IMR-90 (cell line): ENCODE results near the gene SEC22A. TPM values are rescaled to one million over a fixed set of nuclear protein-coding genes. Genes with fewer than 3 reads are reported as not detected.

Experiments used
- ATAC-seq: fragments of 200-7000 bp; cut with Tn5 transposase; 2 replicates; pipeline ENCODE4 v1.9.1; 2020; ENCODE audit warnings: low read depth, mild to moderate bottlenecking, moderate library complexity
- BruUV-seq: library from RNA; stranded (reverse); fragments of 400-500 nt; replicated peaks from 2 replicates; lab custom pipeline; 2021; lab: Mats Ljungman, UMichigan
- CTCF ChIA-PET: fragments of 300-600 bp; formaldehyde crosslinking; extraction: SDS; loops from one replicate; lab custom pipeline; 2021; ENCODE audit warnings: antibody characterized with exemption; lab: Yijun Ruan, JAX
- POLR2A ChIA-PET: fragments of 300-600 bp; sonication (Branson Sonifier 250); formaldehyde crosslinking; loops from one replicate; lab custom pipeline; 2022; ENCODE audit warnings: antibody characterized with exemption; ENCODE audit not compliant: unreplicated experiment; lab: Charles Lee
- DNase-seq: peaks from one replicate; pipeline ENCODE4 v3.0.0; 2013
- H2AFZ ChIP-seq: replicated peaks from 2 replicates; pipeline ENCODE3; 2013; ENCODE audit warnings: low read length, mild to moderate bottlenecking; ENCODE audit not compliant: poor library complexity
- H2AK5ac ChIP-seq: 2 replicates; pipeline ENCODE4 v1.6.1; 2013; ENCODE audit warnings: low read depth, low read length, inconsistent platforms
- H2AK9ac ChIP-seq: replicated peaks from 2 replicates; pipeline ENCODE3; 2013; ENCODE audit warnings: mild to moderate bottlenecking, low read depth, low read length, moderate library complexity; ENCODE audit not compliant: poor library complexity
- H2BK120ac ChIP-seq: 2 replicates; pipeline ENCODE4 v1.6.1; 2013; ENCODE audit warnings: low read depth, low read length, inconsistent platforms
- H2BK15ac ChIP-seq: 3 replicates; pipeline ENCODE4 v1.6.1; 2013; ENCODE audit warnings: low read depth, low read length, inconsistent platforms
- H2BK20ac ChIP-seq: 2 replicates; pipeline ENCODE4 v1.6.1; 2013; ENCODE audit warnings: low read depth, mild to moderate bottlenecking, inconsistent platforms, low read length, moderate library complexity
- H2BK5ac ChIP-seq: 2 replicates; pipeline ENCODE4 v1.6.1; 2013; ENCODE audit warnings: mild to moderate bottlenecking, low read depth, low read length, inconsistent platforms; ENCODE audit not compliant: poor library complexity, severe bottlenecking
- H3K14ac ChIP-seq: replicated peaks from 2 replicates; pipeline ENCODE4 v1.6.1; 2013; ENCODE audit warnings: low read depth, low read length, inconsistent platforms
- H3K18ac ChIP-seq: 2 replicates; pipeline ENCODE4 v1.6.1; 2013; ENCODE audit warnings: low read depth, low read length, control low read depth
- H3K23ac ChIP-seq: 2 replicates; pipeline ENCODE4 v1.6.1; 2013; ENCODE audit warnings: low read depth, low read length, inconsistent platforms
- H3K27ac ChIP-seq: 2 replicates; pipeline ENCODE4 v1.5.1; 2013; ENCODE audit warnings: mild to moderate bottlenecking, control low read depth, low read length; ENCODE audit not compliant: insufficient read depth
- H3K27me3 ChIP-seq: 2 replicates; pipeline ENCODE4 v1.6.1; 2013; ENCODE audit warnings: low read length; ENCODE audit not compliant: control insufficient read depth, insufficient read depth
- H3K36me3 ChIP-seq: 2 replicates; pipeline ENCODE4 v1.6.1; 2013; ENCODE audit warnings: low read length, mixed read lengths; ENCODE audit not compliant: control insufficient read depth, insufficient read depth
- H3K4ac ChIP-seq: 2 replicates; pipeline ENCODE4 v1.6.1; 2013; ENCODE audit warnings: low read depth, low read length, inconsistent platforms
- H3K4me1 ChIP-seq: 2 replicates; pipeline ENCODE4 v1.6.1; 2013; ENCODE audit warnings: low read length, mixed read lengths; ENCODE audit not compliant: control insufficient read depth, insufficient read depth
- H3K4me2 ChIP-seq: 2 replicates; pipeline ENCODE4 v1.6.1; 2013; ENCODE audit warnings: low read depth, mild to moderate bottlenecking, control low read depth, low read length, moderate library complexity
- H3K4me3 ChIP-seq: 2 replicates; pipeline ENCODE4 v1.5.1; 2013; ENCODE audit warnings: low read depth, mild to moderate bottlenecking, control low read depth, low read length, moderate library complexity; ENCODE audit not compliant: insufficient read depth
- H3K56ac ChIP-seq: 2 replicates; pipeline ENCODE4 v1.6.1; 2013; ENCODE audit warnings: low read length, inconsistent platforms; ENCODE audit not compliant: insufficient read depth; ENCODE audit errors: extremely low read depth
- H3K79me1 ChIP-seq, 2 experiments: 2 replicates each; pipeline ENCODE4 v1.6.1; 2013; ENCODE audit warnings: low read length in 2 of 2, inconsistent platforms in 1 of 2, low read depth in 1 of 2
- H3K9ac ChIP-seq: 2 replicates; pipeline ENCODE4 v1.6.1; 2013; ENCODE audit warnings: low read depth, low read length, control low read depth
- H3K9me1 ChIP-seq: 2 replicates; pipeline ENCODE4 v1.6.1; 2013; ENCODE audit warnings: low read length, inconsistent platforms; ENCODE audit not compliant: insufficient read depth
- H3K9me3 ChIP-seq: 2 replicates; pipeline ENCODE4 v1.6.1; 2013; ENCODE audit warnings: low read length; ENCODE audit not compliant: control insufficient read depth, insufficient read depth
- H4K20me1 ChIP-seq: 2 replicates; pipeline ENCODE4 v1.6.1; 2013; ENCODE audit warnings: low read length, inconsistent platforms; ENCODE audit not compliant: insufficient read depth
- H4K5ac ChIP-seq: 2 replicates; pipeline ENCODE4 v1.6.1; 2013; ENCODE audit warnings: mild to moderate bottlenecking, low read depth, low read length, control low read depth
- H4K8ac ChIP-seq, 2 experiments: 2 replicates each; pipeline ENCODE4 v1.6.1; 2013; ENCODE audit warnings: low read depth in 2 of 2, low read length in 2 of 2, control low read depth in 1 of 2, inconsistent platforms in 1 of 2
- H4K91ac ChIP-seq: 2 replicates; pipeline ENCODE4 v1.6.1; 2013; ENCODE audit warnings: low read depth, low read length, inconsistent platforms; ENCODE audit not compliant: insufficient read depth
- CTCF ChIP-seq: conservative IDR thresholded peaks from 2 replicates; pipeline ENCODE4 v1.5.1; 2012; ENCODE audit warnings: mild to moderate bottlenecking, low read depth, low read length, improper control_type of control experiment
- MAFK ChIP-seq: IDR thresholded peaks from 2 replicates; pipeline ENCODE4 v1.6.1; 2012; ENCODE audit warnings: low read depth, low read length, improper control_type of control experiment
- WGBS, 2 experiments: methylation state at CpG; one replicate each; pipeline versions ENCODE4 v1.1.5 to v1.1.7; 2013; ENCODE audit warnings: missing lambda C conversion rate in 2 of 2; ENCODE audit not compliant: insufficient read length in 1 of 2; ENCODE audit errors: extremely low coverage in 2 of 2; 5-methylcytosine and 5-hydroxymethylcytosine counted together
- dilution Hi-C: fragments of 300-500 bp; cut with HindIII; formaldehyde crosslinking; loops from one replicate; pipeline ENCODE4 v1.14.3; 2018; ENCODE audit warnings: low sequenced_read_pairs; ENCODE audit not compliant: unreplicated experiment
- in situ Hi-C: fragments of 300-500 bp; cut with MboI; formaldehyde crosslinking; loops from 3 replicates; pipeline ENCODE4 v1.14.3; 2019; ENCODE audit warnings: low sequenced_read_pairs, inconsistent platforms, mixed read lengths
- intact Hi-C: fragments of 100-400 bp; cut with micrococcal nuclease; formaldehyde crosslinking; loops from 2 replicates; pipeline ENCODE4 v1.10.0; 2022
- polyA plus RNA-seq, 3 experiments: library from polyadenylated mRNA; depleted of rRNA; stranded (reverse); fragments of >200 nt; gene quantifications; 2 replicates each; pipeline ENCODE4 v1.2.3, GENCODE V29; 2012; ENCODE audit warnings: low replicate concordance in 1 of 3
- total RNA-seq: library from RNA; depleted of rRNA; stranded (reverse); fragments of >200 nt; gene quantifications from 2 replicates; pipeline ENCODE4 v1.2.3, GENCODE V29; 2012
- TF ChIP-seq, protein P1 (sequence below): fragments of 150-350 bp; IDR thresholded peaks from 2 replicates; pipeline ENCODE4 v1.6.1; 2016; ENCODE audit warnings: low read depth, mild to moderate bottlenecking, low read length, moderate library complexity, borderline replicate concordance

The SEC22A gene
- total and polyA plus RNA-seq, 2 of the 4 experiments (the other 2 are of a cell fraction): 17.5 to 36.0 TPM

DNA sequence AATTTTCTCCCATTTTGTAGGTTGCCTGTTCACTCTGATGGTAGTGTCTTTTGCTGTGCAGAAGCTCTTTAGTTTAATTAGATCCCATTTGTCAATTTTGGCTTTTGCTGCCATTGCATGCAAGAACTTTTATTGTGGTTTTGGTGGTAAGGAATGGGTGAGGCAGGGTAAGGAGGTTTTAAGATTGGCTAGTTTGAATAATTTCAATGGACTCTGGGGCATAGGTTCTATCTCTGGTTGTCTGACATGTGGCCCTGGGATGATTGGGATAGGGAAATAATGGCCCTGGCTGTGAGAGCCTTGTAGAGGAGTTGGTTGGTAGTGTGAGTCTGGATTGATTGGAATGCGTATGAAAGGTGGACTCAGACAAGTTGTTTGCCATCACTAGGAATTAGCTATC is 38.0 kb downstream of the SEC22A start:
- Histone ChIP-seq H3K79me1 (peaks cover 6 to 9% of the 10 kb centered on the region in 2 experiments), H3K36me3 (no peaks in the 10 kb centered on the region), H3K9me3 (no peaks in the 10 kb centered on the region), H3K4me1 (peaks cover 1% of the 10 kb centered on the region; the same call in 1 of the 2 replicates), H3K4me2 (no peak overlapping the region), H2AFZ (no peak overlapping the region), H3K23ac (no peak overlapping the region), H4K91ac (no peak overlapping the region), H4K20me1 (no peaks in the 10 kb centered on the region; the same call in 1 of the 2 replicates), H3K18ac (no peak overlapping the region), H3K27ac (no peak overlapping the region), H3K9me1 (0 out of 2 replicates have a peak, but pooled peaks cover 6% of the 10 kb centered on the region), H4K5ac (no peak overlapping the region), H3K4me3 (no peak overlapping the region), H2BK120ac (no peak overlapping the region), H3K27me3 (no peaks in the 10 kb centered on the region), H2BK20ac (no peak overlapping the region), H3K56ac (no peak overlapping the region), H3K9ac (no peak overlapping the region), H2AK5ac (no peak overlapping the region), H4K8ac (no peak overlapping the region), H3K14ac (no peak overlapping the region), H2AK9ac (no peak overlapping the region), H2BK15ac (no peak overlapping the region), H2BK5ac (no peak overlapping the region), H3K4ac (no peak overlapping the region)
- in situ Hi-C loops: no loop called here
- dilution Hi-C loops: no loop called here
- BruUV-seq: no TSS peak
- CTCF ChIA-PET: no interaction called here
- ATAC-seq: no peak
- WGBS, 2 experiments: no CpG with 5 or more reads among the region's 1 CpG
- TF ChIP-seq MAFK (no peak), CTCF (no peak)
- TF ChIP-seq, protein P1, sequence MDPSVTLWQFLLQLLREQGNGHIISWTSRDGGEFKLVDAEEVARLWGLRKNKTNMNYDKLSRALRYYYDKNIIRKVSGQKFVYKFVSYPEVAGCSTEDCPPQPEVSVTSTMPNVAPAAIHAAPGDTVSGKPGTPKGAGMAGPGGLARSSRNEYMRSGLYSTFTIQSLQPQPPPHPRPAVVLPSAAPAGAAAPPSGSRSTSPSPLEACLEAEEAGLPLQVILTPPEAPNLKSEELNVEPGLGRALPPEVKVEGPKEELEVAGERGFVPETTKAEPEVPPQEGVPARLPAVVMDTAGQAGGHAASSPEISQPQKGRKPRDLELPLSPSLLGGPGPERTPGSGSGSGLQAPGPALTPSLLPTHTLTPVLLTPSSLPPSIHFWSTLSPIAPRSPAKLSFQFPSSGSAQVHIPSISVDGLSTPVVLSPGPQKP: no peak
- no peak for DNase-seq
- POLR2A ChIA-PET: no interaction called here
- intact Hi-C loops: no loop called here
